Natural killer cell (primary cell): ENCODE measurements around the gene YES1. TPM values are rescaled to one million over a fixed set of nuclear protein-coding genes. Genes with fewer than 3 reads are reported as not detected.

Source experiments
- ATAC-seq, 3 donors: fragments of 150-1000 bp in 2 of 3; fragments of 200-7000 bp in 1 of 3; cut with Tn5 transposase; 1 replicate in 1 of 3; 2 replicates in 2 of 3; pipeline ENCODE4 v1.10.0; 2021; ENCODE audit warnings: mild to moderate bottlenecking in 2 of 3, moderate library complexity in 2 of 3
- DNase-seq, 2 donors: peaks; one replicate each; pipeline versions ENCODE4 v3.0.0 to v3.0.0-alpha.2; 2013 to 2021; ENCODE audit warnings: mixed read lengths in 1 of 2
- H3K27ac ChIP-seq: one replicate; pipeline ENCODE4 v1.5.1; 2013; ENCODE audit warnings: mild to moderate bottlenecking, low read length
- H3K27me3 ChIP-seq: one replicate; pipeline ENCODE4 v1.6.1; 2013; ENCODE audit warnings: low read length; ENCODE audit not compliant: control insufficient read depth, insufficient read depth
- H3K36me3 ChIP-seq: one replicate; pipeline ENCODE4 v1.6.1; 2013; ENCODE audit warnings: low read length; ENCODE audit not compliant: control insufficient read depth, insufficient read depth
- H3K4me1 ChIP-seq: one replicate; pipeline ENCODE4 v1.6.1; 2013; ENCODE audit warnings: low read length; ENCODE audit not compliant: control insufficient read depth, insufficient read depth
- H3K4me3 ChIP-seq: one replicate; pipeline ENCODE4 v1.5.1; 2013; ENCODE audit warnings: low read length
- H3K9me3 ChIP-seq: one replicate; pipeline ENCODE4 v1.6.1; 2013; ENCODE audit warnings: low read length; ENCODE audit not compliant: control insufficient read depth, insufficient read depth
- H3K27ac Mint-ChIP-seq, 2 donors: one replicate each; pipeline ENCODE4 v1.8.0; 2022; ENCODE audit warnings: mild to moderate bottlenecking in 2 of 2, mixed read lengths in 2 of 2, moderate library complexity in 1 of 2
- H3K27me3 Mint-ChIP-seq, 2 donors: one replicate each; pipeline ENCODE4 v1.8.0; 2022; ENCODE audit warnings: low read depth in 2 of 2, mixed read lengths in 2 of 2
- H3K36me3 Mint-ChIP-seq: one replicate; pipeline ENCODE4 v1.8.0; 2022; ENCODE audit warnings: mixed read lengths
- H3K4me1 Mint-ChIP-seq, 2 donors: one replicate each; pipeline ENCODE4 v1.8.0; 2022; ENCODE audit warnings: mixed read lengths in 2 of 2
- H3K4me3 Mint-ChIP-seq: one replicate; pipeline ENCODE4 v1.8.0; 2022; ENCODE audit warnings: mild to moderate bottlenecking, moderate library complexity, mixed read lengths
- H3K9me3 Mint-ChIP-seq, 2 donors: one replicate each; pipeline ENCODE4 v1.8.0; 2022; ENCODE audit warnings: mixed read lengths in 2 of 2
- WGBS: methylation state at CpG from one replicate; pipeline ENCODE4 v1.1.7; 2013; ENCODE audit warnings: missing lambda C conversion rate; ENCODE audit not compliant: insufficient coverage; 5-methylcytosine and 5-hydroxymethylcytosine counted together
- intact Hi-C: fragments of 100-400 bp; cut with micrococcal nuclease; formaldehyde crosslinking; loops from one replicate; pipeline ENCODE4 v1.14.2; 2022
- total RNA-seq, 4 donors: library from RNA; stranded (reverse); fragments of 120-200 nt in 1 of 4; gene quantifications; one replicate each; pipeline versions ENCODE4 v1.2.3 to v1.2.4, GENCODE V29; 2013 to 2022
- TF ChIP-seq, protein P1 (sequence below): fragments of 200-600 bp; IDR thresholded peaks from one replicate; pipeline ENCODE4 v1.8.0; 2022; ENCODE audit warnings: antibody characterized with exemption

The YES1 gene
- total RNA-seq, 3 donors from 2014 or later (not counting 1 experiment from before 2014, with no cell fraction given), result 70.2 to 101 (median 76.2) TPM

- Histone ChIP-seq H3K4me3 (peak within 1 kb of the TSS; percentile 52), H3K27ac (peak within 1 kb of the TSS; percentile 73), H3K4me1 (peaks cover 17% of the 10 kb centered on the region), H3K36me3 (no peaks in the 10 kb centered on the region), H3K9me3 (no peaks in the 10 kb centered on the region), H3K27me3 (no peaks in the 10 kb centered on the region)
- peak within 1 kb of the TSS; percentile 96 to 97 for H3K27ac Mint-ChIP-seq
- intact Hi-C loops, result no loop called here
- peaks cover 17 to 26% of the 10 kb centered on the region in 2 donors for H3K4me1 Mint-ChIP-seq
- ATAC-seq (peak; percentile 84 to 90 (median 85)), DNase-seq (peak; percentile 89 to 92)
- H3K4me3 Mint-ChIP-seq, result peak within 1 kb of the TSS; percentile 95
- 11% methylated on average over 83 of the region's 91 CpGs for WGBS
- H3K27me3 Mint-ChIP-seq, result no peaks in the 10 kb centered on the region
- no peaks in the 10 kb centered on the region for H3K36me3 Mint-ChIP-seq
- H3K9me3 Mint-ChIP-seq, result no peaks in the 10 kb centered on the region
- TF ChIP-seq, protein P1, sequence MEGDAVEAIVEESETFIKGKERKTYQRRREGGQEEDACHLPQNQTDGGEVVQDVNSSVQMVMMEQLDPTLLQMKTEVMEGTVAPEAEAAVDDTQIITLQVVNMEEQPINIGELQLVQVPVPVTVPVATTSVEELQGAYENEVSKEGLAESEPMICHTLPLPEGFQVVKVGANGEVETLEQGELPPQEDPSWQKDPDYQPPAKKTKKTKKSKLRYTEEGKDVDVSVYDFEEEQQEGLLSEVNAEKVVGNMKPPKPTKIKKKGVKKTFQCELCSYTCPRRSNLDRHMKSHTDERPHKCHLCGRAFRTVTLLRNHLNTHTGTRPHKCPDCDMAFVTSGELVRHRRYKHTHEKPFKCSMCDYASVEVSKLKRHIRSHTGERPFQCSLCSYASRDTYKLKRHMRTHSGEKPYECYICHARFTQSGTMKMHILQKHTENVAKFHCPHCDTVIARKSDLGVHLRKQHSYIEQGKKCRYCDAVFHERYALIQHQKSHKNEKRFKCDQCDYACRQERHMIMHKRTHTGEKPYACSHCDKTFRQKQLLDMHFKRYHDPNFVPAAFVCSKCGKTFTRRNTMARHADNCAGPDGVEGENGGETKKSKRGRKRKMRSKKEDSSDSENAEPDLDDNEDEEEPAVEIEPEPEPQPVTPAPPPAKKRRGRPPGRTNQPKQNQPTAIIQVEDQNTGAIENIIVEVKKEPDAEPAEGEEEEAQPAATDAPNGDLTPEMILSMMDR, result peak; percentile 91
Observed at GRCh38 chr18:712401-713134, 99.5 kb downstream of the YES1 start, which contains the start of gene ENOSF1. TSS of gene ENOSF1 (minus strand) at chr18:712630. CDS start at chr18:712587, 43 bp downstream.

DNA sequence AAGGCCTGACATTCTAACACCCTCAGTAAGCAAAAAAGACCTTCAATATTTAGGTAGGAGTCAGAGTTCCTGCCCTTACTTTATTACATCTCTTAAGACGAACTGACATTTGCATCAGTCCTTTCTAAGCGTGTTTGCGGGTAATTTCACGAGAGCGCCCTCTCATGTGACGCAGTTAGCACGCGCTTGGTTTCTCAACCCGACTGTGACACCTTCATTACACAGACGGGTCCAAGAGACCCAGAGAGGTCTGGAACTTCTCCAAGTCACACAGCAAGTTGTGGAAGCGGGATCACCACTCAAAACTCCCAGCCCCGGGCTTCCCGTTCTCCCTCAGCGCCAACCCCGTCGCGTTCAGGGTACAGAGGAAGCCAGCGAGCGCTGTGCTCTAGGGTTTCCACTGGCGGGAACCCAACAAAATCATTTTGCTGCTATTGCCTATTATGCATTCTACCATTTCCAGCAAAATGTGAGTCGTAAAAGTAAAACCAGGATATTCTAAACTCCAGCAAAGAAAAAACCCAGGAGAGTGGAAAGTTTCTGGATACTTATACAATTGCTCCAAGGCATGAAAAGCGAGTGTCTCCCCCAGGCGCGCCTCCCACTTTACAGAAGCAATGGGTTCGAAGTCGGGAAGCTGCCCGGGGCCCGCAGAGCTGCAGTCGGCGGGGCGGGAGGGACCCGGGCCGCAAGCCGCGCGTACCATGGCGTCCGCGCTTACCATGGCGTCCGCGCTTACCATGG is 100.2 kb downstream of the YES1 start:
- peaks cover 17 to 26% of the 10 kb centered on the region in 2 donors for H3K4me1 Mint-ChIP-seq
- TF ChIP-seq, protein P1, result no peak
- H3K27me3 Mint-ChIP-seq, result no peaks in the 10 kb centered on the region
- H3K27ac Mint-ChIP-seq, result peak overlapping the region; percentile 96 to 97
- Histone ChIP-seq H3K27ac (peak overlapping the region; percentile 73), H3K27me3 (no peaks in the 10 kb centered on the region), H3K9me3 (no peaks in the 10 kb centered on the region), H3K4me1 (peaks cover 17% of the 10 kb centered on the region), H3K4me3 (peak overlapping the region; percentile 52), H3K36me3 (no peaks in the 10 kb centered on the region)
- DNase-seq (peak; percentile 75 to 91), ATAC-seq (peak; percentile 68 to 83 (median 75))
- H3K9me3 Mint-ChIP-seq, result no peaks in the 10 kb centered on the region
- intact Hi-C loops, result loop anchor here (1.0 kb wide), 2 partner anchors 100 to 119 kb away; partner anchors contain the start of gene YES1
- no peaks in the 10 kb centered on the region for H3K36me3 Mint-ChIP-seq
- WGBS, result under 1% methylated on average over 41 of the region's 42 CpGs
- peak overlapping the region; percentile 95 for H3K4me3 Mint-ChIP-seq

DNA sequence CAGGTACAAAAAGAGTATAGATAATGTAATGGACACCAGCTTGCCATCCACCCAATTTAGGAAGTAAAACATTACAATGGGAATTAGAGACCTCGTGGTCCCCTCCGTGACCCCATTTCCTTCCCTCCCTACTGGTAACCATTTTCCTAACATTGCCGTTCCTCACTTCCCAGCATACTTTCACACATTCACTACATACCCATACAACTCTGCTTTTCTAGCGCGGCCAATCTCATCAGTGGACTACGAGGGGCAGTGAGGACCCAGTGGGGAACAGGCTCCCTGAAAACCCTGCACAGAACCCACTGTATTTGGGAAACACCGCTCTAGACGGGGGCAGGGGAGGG is 100.8 kb downstream of the YES1 start:
- Histone ChIP-seq H3K36me3 (no peaks in the 10 kb centered on the region), H3K9me3 (no peaks in the 10 kb centered on the region), H3K27me3 (no peaks in the 10 kb centered on the region), H3K4me1 (peaks cover 17% of the 10 kb centered on the region), H3K27ac (peak overlapping the region; percentile 73), H3K4me3 (peak overlapping the region; percentile 52)
- peak overlapping the region; percentile 96 to 97 for H3K27ac Mint-ChIP-seq
- 5% methylated on average over 8 of the region's 8 CpGs for WGBS
- peak overlapping the region; percentile 95 for H3K4me3 Mint-ChIP-seq
- ATAC-seq (no peak), DNase-seq (no peak)
- TF ChIP-seq, protein P1, result no peak
- H3K27me3 Mint-ChIP-seq, result no peaks in the 10 kb centered on the region
- peaks cover 17 to 26% of the 10 kb centered on the region in 2 donors for H3K4me1 Mint-ChIP-seq
- intact Hi-C loops, result loop anchor here (1.0 kb wide), 2 partner anchors 101 to 120 kb away; partner anchors contain the start of gene YES1
- no peaks in the 10 kb centered on the region for H3K9me3 Mint-ChIP-seq
- H3K36me3 Mint-ChIP-seq, result no peaks in the 10 kb centered on the region
